Kasumi-1 (cell line): ENCODE results near the gene CNGA1.

Experiments used
- DNase-seq, 2 experiments: peaks; one replicate each; lab custom pipeline; 2025; lab: John Stamatoyannopoulos, UW

Gene CNGA1

GRCh38 chr4:48016141-48017107 is at the start of gene CNGA1, which contains the start of gene NIPAL1:
Gene CNGA1 (minus strand): TSS chr4:48016681. CDS start chr4:47952689, 63,992 bp downstream.
Gene NIPAL1 (plus strand): TSS chr4:48016772. CDS start chr4:48016840, 68 bp downstream.
- DNase-seq = peak; percentile 77 to 88

- no peak for DNase-seq
Measured at GRCh38 chr4:48065587-48066052, 49.1 kb upstream of the CNGA1 start.

- no peak for DNase-seq
Measured at GRCh38 chr4:48064349-48064748, 47.9 kb upstream of the CNGA1 start.

- no peak for DNase-seq
Measured at GRCh38 chr4:48058617-48059530, 42.4 kb upstream of the CNGA1 start.

- DNase-seq = no peak
Measured at GRCh38 chr4:48051078-48051477, 34.6 kb upstream of the CNGA1 start.

GRCh38 chr4:48049483-48049882 is 33.0 kb upstream of the CNGA1 start:
- DNase-seq = no peak

GRCh38 chr4:48047896-48048295 is 31.4 kb upstream of the CNGA1 start:
- no peak for DNase-seq

- peak; percentile 86 to 91 for DNase-seq
Measured at GRCh38 chr4:48047421-48047844, 31.0 kb upstream of the CNGA1 start.

- DNase-seq = no peak
Measured at GRCh38 chr4:48046059-48046458, 29.6 kb upstream of the CNGA1 start.

GRCh38 chr4:48044298-48044697 is 27.8 kb upstream of the CNGA1 start:
- DNase-seq = no peak

- no peak for DNase-seq
Measured at GRCh38 chr4:48043504-48043903, 27.0 kb upstream of the CNGA1 start.

- no peak for DNase-seq
Measured at GRCh38 chr4:48042979-48043461, 26.5 kb upstream of the CNGA1 start.

- DNase-seq = no peak
Measured at GRCh38 chr4:48041535-48042137, 25.2 kb upstream of the CNGA1 start.

- no peak for DNase-seq
Measured at GRCh38 chr4:48039561-48039960, 23.1 kb upstream of the CNGA1 start.

- DNase-seq = no peak
Measured at GRCh38 chr4:48038666-48039065, 22.2 kb upstream of the CNGA1 start.

GRCh38 chr4:48037117-48037462 is 20.6 kb upstream of the CNGA1 start:
- DNase-seq = no peak

GRCh38 chr4:48035952-48036351 is 19.5 kb upstream of the CNGA1 start:
- no peak for DNase-seq

GRCh38 chr4:48033825-48034413 is 17.4 kb upstream of the CNGA1 start:
- peak; percentile 75 to 77 for DNase-seq

- DNase-seq = no peak
Measured at GRCh38 chr4:48033412-48033811, 16.9 kb upstream of the CNGA1 start.

GRCh38 chr4:48032721-48033120 is 16.2 kb upstream of the CNGA1 start:
- no peak for DNase-seq

GRCh38 chr4:48031802-48032525 is 15.5 kb upstream of the CNGA1 start:
- no peak for DNase-seq
